NCI-H1436 (cell line): ENCODE measurements around the gene CDH23.

Experiments
- DNase-seq: peaks from one replicate; lab custom pipeline; 2025; lab: John Stamatoyannopoulos, UW

Gene CDH23

DNA sequence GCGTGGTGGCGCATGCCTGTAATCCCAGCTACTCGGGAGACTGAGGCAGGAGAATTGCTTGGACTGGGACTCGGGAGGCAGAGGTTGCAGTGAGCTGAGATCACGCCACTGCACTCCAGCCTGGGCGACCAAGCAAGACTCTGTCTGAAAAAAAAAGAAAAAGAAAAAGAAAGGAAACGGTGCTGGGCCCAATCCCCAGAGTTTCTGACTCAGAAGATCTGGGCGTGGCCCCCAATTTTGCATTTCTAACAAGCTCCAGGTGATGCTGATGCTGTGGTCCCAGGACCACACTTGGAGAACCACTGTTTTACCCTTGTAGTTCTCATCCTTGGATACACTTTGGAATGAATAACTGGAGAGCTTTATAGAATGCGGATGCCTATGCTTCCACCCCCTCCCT lies 243.9 kb downstream of the CDH23 start:
- no peak for DNase-seq

GRCh38 chr10:71641449-71641848 lies 244.7 kb downstream of the CDH23 start:
- no peak for DNase-seq

DNA sequence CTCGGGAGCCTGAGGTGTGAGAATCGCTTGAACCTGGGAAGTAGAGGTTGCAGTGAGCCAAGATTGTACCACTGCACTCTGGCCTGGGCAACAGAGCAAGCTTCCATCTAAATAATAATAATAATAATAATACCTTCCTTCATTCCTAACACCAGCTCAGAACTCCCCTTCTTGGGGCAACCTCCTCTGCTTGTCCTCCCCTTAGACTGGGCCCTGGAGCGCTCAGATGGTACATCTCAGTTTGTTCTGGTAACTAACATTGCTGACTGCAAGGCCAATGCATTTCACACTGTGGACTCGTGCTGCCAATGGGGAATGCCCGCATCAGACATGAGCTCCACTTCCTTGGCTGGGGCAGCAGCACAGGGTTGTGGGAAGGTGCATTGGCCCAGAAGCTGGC lies 245.3 kb downstream of the CDH23 start:
- no peak for DNase-seq

GRCh38 chr10:71643904-71644303 lies 247.2 kb downstream of the CDH23 start:
- DNase-seq: no peak

- DNase-seq: no peak
These were observed 247.8 kb downstream of the CDH23 start for GRCh38 chr10:71644307-71645180.

DNA sequence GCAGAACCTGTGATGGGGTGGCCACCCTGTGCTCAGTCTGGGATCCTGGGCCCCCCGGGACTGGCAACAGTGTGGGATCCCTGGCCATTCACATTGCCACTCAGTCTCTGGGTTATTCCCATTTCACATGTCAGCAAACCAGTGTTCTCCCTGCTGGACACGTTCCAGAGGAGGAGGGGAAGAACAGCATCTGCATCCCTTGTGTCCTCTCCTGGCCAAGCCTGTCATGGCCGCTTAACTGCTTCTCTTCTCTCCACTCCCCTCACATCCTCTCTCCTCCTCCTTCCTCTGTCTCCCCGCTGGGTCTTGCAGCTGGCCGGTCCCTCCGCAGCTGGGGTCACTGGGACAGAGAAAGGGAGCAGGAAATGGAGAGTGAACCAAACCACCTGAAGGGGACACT lies 248.5 kb downstream of the CDH23 start:
- no peak for DNase-seq

DNA sequence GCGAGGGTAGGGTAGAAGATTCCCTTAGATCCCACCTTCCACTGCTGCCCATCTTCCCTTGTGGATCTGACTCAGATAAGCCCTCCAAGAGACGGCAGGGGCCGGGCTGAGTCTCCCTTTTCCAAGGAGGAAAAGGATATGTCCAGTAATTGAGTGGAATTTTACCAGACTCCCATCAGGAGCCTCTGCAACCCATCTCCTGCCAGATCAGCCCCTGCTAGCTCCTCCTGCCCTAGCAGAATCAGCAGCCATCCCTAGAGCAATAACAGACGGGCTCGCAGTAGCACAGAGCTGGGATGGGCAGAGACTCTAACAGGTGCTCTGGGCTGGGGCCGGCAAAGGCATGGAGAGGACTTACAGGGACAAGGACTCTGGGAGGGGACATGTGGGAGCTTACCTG lies 249.3 kb downstream of the CDH23 start:
- DNase-seq: no peak

DNA sequence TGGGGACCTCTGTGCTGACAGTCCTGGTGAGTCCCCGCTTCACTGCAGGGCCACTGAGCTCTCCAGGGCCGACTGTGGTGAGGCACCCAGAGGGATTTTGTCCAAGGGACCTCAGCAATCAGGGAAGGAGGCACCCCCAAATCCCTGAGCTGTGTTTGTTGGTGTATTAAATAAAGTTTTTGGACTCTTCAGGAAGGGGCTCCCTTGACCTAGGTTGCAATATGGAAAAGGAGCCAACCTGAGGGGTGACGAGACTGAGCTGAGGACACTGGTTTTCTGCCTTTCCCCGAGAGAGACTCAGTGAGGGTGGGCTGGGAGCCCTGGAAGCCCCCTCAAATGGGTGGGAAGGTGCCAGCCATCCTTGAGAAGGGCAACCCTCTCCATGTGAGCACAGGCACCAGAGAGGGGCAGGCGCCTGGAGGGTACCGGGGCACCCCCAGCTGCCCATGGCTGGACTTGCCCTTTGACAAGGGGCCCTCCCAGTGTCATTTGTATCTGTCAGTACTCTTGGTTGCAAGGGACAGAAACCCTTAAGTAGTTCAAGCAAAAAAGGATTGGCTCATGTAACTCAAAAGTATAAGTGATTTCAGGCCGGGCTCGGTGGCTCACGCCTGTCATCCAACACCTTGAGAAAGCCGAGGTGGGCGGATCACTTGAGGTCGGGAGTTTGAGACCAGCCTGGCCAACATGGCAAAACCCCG lies 250.0 kb downstream of the CDH23 start:
- DNase-seq: no peak

DNA sequence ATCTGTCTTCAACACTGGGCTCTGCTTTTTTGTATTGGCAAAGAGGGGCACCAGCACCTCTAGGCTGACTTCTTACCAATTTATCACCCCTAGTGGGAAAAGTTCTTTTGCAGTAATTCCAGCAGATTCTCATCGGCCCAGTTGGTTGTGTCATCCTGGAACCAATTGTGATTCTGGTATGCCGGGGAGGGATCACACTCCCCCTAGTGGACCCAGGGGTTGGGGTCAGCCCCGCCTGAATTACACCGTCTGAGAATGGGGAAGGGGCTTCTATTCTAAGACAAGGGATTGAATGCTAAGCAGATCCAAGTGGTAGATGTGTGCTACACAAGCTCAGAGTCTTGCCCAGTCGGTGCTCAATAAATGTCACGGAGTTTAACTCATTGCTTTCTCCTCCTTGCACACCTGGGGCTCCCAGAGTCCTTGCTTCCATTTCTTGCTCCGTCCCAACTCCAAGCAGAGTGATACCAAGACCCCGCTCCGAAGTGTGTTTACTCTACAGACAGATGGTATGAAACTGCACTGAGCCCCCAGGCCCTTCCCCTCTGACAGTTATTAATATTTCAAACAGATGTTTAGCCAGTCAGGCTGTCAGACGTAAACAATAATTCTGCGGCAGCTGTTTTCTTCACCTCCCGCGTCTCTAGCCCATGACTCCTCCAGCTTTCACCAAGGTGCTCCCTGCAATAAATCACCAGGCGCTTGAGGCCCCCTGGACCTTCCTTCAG lies 251.0 kb downstream of the CDH23 start:
- DNase-seq: no peak

- no peak for DNase-seq
These were observed 251.7 kb downstream of the CDH23 start for GRCh38 chr10:71648254-71648932.

DNA sequence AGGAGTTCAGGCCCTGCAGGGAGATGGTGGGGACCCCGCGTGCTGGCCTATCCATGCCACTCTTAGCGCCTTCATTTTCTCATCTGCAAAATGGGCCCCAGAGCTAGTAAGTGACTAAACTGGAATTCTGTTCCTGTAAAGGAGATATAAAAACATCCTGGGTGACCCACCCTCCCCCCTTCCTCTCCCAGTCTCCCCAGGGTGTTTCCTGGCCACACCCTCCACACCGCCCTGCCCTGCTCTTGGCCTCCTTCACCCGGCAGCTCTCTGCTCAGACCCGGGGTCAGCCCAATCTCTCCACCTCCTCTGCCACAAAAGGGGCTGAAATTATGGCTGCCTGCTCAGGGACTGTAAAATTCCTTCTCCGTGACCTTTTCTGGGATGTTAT lies 252.2 kb downstream of the CDH23 start:
- no peak for DNase-seq

GRCh38 chr10:71649631-71650030 lies 252.9 kb downstream of the CDH23 start:
- no peak for DNase-seq

- no peak for DNase-seq
These were observed 253.7 kb downstream of the CDH23 start for GRCh38 chr10:71650397-71650796.

DNA sequence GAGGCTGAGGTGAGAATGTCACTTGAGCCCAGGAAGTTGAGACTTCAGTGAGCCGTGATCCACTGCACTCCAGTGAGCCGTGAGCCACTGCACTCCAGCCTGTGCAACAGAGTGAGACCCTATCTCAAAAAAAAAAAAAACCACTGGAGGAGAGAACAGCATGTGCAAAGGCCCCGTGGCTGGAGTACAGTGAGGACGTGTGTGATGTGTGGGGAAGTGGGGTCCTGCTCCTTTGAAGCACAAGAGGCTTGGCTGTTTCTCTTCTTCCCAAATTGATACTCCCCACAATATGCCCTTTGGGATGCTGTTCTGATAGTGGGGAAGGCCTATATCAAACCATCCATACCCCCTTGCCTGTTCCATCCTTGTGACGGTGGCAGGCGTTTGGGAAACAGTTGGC lies 254.7 kb downstream of the CDH23 start:
- DNase-seq: no peak

GRCh38 chr10:71651928-71652327 lies 255.2 kb downstream of the CDH23 start:
- DNase-seq: no peak

DNA sequence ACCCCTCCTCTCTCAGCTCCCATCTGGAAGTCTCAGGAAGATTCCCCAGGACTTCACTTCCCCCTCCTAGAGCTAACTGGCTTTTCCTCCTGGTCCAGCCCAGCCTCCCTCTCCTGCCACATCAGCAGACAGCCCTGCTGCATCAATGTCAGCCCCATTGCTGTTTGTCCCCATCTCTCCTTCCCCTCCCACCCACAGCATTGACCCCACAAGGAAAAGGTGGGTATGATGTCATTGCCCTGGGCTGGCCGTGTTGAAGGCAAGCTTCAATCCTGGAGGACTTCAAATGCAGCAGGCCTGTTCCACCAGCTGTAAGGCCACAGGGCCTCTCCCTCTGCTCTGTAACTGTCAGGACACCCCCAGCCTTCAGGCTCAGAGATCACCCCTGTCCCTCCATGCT lies 256.3 kb downstream of the CDH23 start:
- DNase-seq: no peak

GRCh38 chr10:71656220-71656619 lies 259.5 kb downstream of the CDH23 start:
- no peak for DNase-seq

- DNase-seq: no peak
These were observed 261.1 kb downstream of the CDH23 start for GRCh38 chr10:71657604-71658466.

DNA sequence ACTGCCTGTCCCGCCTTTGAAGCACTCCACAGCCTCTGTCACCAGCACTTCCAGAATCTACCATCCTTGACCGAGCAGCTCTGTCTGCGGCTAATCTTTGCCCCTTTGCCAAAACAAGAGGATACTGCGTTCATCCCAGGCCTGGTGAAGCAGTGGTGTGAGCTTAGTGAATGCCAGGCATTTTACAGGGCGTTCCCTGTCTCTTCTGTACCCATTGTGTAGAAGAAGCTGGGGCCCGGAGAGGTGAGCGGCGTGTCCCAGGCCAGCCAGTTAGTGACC lies 261.7 kb downstream of the CDH23 start:
- DNase-seq: no peak

GRCh38 chr10:71659111-71659634 lies 262.5 kb downstream of the CDH23 start:
- no peak for DNase-seq

DNA sequence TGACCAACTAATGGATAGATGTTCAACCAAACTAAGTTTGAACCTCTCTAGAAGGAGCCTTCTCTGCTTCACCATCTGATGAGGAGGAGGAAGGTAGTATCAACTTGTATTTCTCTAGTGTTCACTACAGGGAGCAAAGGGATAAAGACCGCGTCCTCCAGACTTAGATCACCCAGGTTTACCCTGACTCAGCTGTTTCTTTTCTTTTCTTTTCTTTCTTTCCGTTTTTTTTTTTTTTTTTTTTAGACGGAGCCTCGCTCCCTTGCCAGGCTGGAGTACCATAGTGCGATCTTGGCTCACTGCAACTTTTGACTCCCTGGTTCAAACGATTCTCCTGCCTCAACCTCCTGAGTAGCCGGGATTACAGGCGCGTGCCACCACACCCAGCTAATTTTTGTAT lies 263.0 kb downstream of the CDH23 start:
- no peak for DNase-seq
